ENCODE results near the gene DRAM2. TPM values are rescaled to one million over a fixed set of nuclear protein-coding genes. Genes with fewer than 3 reads are reported as not detected.

The DRAM2 gene
- total and polyA plus RNA-seq, 2 donors (not counting 3 experiments of a cell fraction or from before 2014, with no cell fraction given), result 21.7 to 55.9 TPM

DNA sequence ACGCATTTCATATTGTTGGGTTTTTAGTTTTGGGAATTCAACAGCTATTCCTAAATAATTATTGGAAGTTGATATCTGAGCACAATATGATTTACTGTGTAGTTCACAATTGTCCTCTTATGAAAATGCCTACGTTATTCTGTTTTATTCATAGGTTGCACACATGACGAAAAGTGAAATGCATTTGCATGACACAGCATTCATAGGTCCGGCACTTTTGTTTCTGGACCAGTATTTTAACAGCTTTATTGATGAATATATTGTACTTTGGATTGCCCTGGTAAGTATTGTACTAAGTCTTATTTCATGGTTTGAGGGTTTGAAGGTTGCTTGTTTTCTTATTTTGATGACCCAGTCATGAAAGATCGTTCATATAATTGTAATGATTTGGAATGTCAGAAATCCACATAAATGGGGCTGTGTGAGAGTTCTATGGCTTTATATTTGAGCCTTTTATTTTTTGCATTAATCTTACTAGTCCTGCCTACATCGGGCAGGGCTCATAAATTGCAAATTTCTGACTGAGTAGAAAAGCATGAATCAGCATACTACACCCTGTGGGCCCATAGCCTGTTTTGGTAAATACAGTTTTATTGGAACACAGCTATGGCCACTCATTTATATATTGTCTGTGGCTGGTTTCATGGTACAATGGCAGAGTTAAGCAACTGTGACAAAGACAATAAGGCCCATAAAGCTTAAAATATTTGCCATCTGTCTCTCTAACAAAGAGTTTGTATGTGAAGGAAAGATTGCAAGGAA is 43.6 kb upstream of the DRAM2 start:
- no peak for TF ChIP-seq FOS (IDR thresholded peaks at IDR 0.05; ENCODE audit: borderline replicate concordance, insufficient read depth, low read length)
- no peak for TF ChIP-seq MYC (IDR thresholded peaks at IDR 0.05; ENCODE audit: low read depth, low read length)
- TF ChIP-seq, protein P1, sequence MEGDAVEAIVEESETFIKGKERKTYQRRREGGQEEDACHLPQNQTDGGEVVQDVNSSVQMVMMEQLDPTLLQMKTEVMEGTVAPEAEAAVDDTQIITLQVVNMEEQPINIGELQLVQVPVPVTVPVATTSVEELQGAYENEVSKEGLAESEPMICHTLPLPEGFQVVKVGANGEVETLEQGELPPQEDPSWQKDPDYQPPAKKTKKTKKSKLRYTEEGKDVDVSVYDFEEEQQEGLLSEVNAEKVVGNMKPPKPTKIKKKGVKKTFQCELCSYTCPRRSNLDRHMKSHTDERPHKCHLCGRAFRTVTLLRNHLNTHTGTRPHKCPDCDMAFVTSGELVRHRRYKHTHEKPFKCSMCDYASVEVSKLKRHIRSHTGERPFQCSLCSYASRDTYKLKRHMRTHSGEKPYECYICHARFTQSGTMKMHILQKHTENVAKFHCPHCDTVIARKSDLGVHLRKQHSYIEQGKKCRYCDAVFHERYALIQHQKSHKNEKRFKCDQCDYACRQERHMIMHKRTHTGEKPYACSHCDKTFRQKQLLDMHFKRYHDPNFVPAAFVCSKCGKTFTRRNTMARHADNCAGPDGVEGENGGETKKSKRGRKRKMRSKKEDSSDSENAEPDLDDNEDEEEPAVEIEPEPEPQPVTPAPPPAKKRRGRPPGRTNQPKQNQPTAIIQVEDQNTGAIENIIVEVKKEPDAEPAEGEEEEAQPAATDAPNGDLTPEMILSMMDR (IDR thresholded peaks at IDR 0.05; ENCODE audit: extremely low read depth in 1 of 2, insufficient read depth in 1 of 2, low read depth in 1 of 2, low read length in 2 of 2), result no peak
- TF ChIP-seq JUN (IDR thresholded peaks at IDR 0.05; ENCODE audit: borderline replicate concordance, insufficient read depth, insufficient read length, low read depth), result no peak
- no peak for TF ChIP-seq EZH2 (IDR thresholded peaks at IDR 0.05; ENCODE audit: borderline replicate concordance, low read depth, low read length, severe bottlenecking)
- TF ChIP-seq, protein P2, sequence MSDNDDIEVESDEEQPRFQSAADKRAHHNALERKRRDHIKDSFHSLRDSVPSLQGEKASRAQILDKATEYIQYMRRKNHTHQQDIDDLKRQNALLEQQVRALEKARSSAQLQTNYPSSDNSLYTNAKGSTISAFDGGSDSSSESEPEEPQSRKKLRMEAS (IDR thresholded peaks at IDR 0.05; ENCODE audit: insufficient read depth, insufficient read length), result no peak
- no peak for TF ChIP-seq POLR2AphosphoS5 (IDR thresholded peaks at IDR 0.05; ENCODE audit: insufficient read depth, low read depth, low read length)
- TF ChIP-seq GATA2 (IDR thresholded peaks at IDR 0.05; ENCODE audit: insufficient read depth, insufficient read length, low read depth, low read length), result no peak
- TF ChIP-seq POLR2A (IDR thresholded peaks at IDR 0.05; ENCODE audit: low read depth, low read length), result no peak
- no TSS peak for BruUV-seq (replicated peaks)
- ChIA-PET CTCF (interaction anchor here (0.8 kb wide), 1 partner anchor 11 kb away, joined by 3 read pairs; no protein-coding TSS in a partner anchor), POLR2A (no interaction called here)
- Histone ChIP-seq H3K9me1 (replicated peaks; ENCODE audit: control insufficient read depth, extremely low read depth, insufficient read depth, low read length) (no peaks in the 10 kb centered on the region), H3K4me2 (ENCODE audit: insufficient read depth, low read length) (no peak overlapping the region), H3K9me3 (replicated peaks; ENCODE audit: control insufficient read depth, insufficient read depth, low read length) (no peaks in the 10 kb centered on the region), H3K27ac (ENCODE audit: insufficient read depth, low read depth, low read length) (no peak overlapping the region), H2AFZ (ENCODE audit: low read depth, low read length) (no peak overlapping the region), H3K79me2 (ENCODE audit: control insufficient read depth, insufficient read depth, low read length) (no peaks in the 10 kb centered on the region), H3K4me1 (ENCODE audit: control insufficient read depth, extremely low read depth, insufficient read depth, low read length) (no peaks in the 10 kb centered on the region), H3K9ac (replicated peaks; ENCODE audit: extremely low read depth, insufficient read depth, low read length) (no peak overlapping the region), H3K4me3 (replicated peaks in 1 of 3; ENCODE audit: insufficient read depth in 1 of 3, low read depth in 1 of 3, low read length in 3 of 3) (no peak overlapping the region), H3K36me3 (ENCODE audit: control insufficient read depth in 2 of 2, extremely low read depth in 1 of 2, insufficient read depth in 2 of 2, low read length in 2 of 2) (peaks cover 2 to 6% of the 10 kb centered on the region in 2 experiments), H3K27me3 (ENCODE audit: control insufficient read depth in 2 of 2, insufficient read depth in 2 of 2, low read length in 2 of 2) (no peaks in the 10 kb centered on the region), H4K20me1 (replicated peaks; ENCODE audit: control insufficient read depth, extremely low read depth, insufficient read depth, low read length) (no peaks in the 10 kb centered on the region)
- intact Hi-C loops (cut with micrococcal nuclease) (no loop called here), dilution Hi-C loops (cut with MboI; ENCODE audit: extremely low pct_ligation_motif_present, low sequenced_read_pairs) (no loop called here)
- FAIRE-seq (no peak), DNase-seq (ENCODE audit: low read depth, low spot score) (no peak)
